B cell (primary cell): ENCODE data around the gene MTX1. TPM values are rescaled to one million over a fixed set of nuclear protein-coding genes. Genes with fewer than 3 reads are reported as not detected.

Experiments used
- ATAC-seq: fragments of 200-7000 bp; cut with Tn5 transposase; one replicate; pipeline ENCODE4 v1.10.0; 2021; ENCODE audit warnings: low read depth, mild to moderate bottlenecking, moderate number of reproducible peaks, moderate library complexity
- CTCF ChIA-PET: fragments of 350-600 bp; sonication (Branson Sonifier 250); formaldehyde crosslinking; loops from one replicate; lab custom pipeline; 2021; ENCODE audit warnings: antibody characterized with exemption, inconsistent platforms; lab: Charles Lee
- POLR2A ChIA-PET: fragments of 350-600 bp; sonication (Branson Sonifier 250); formaldehyde crosslinking; loops from one replicate; lab custom pipeline; 2021; ENCODE audit warnings: antibody characterized with exemption; lab: Charles Lee
- DNase-seq: peaks from one replicate; pipeline ENCODE4 v3.0.0; 2013
- H2AFZ ChIP-seq: 2 replicates; pipeline ENCODE4 v1.6.1; 2012; ENCODE audit warnings: mild to moderate bottlenecking, low read depth, low read length; ENCODE audit not compliant: insufficient read depth, poor library complexity, severe bottlenecking
- H3K27ac ChIP-seq, 2 donors: 1 replicate in 1 of 2; 2 replicates in 1 of 2; pipeline ENCODE4 v1.5.1; 2012 to 2013; ENCODE audit warnings: low read length in 2 of 2, mild to moderate bottlenecking in 2 of 2, moderate library complexity in 1 of 2
- H3K27me3 ChIP-seq, 4 experiments: fragments of 200-600 bp in 1 of 4; sonication (generic) in 1 of 4; replicated peaks in 1 of 4; 1 replicate in 2 of 4; 2 replicates in 2 of 4; pipeline versions ENCODE4 v1.6.1 to v1.7.0; 2013 to 2016; ENCODE audit warnings: low read length in 3 of 4, mild to moderate bottlenecking in 2 of 4, mixed read lengths in 1 of 4, moderate library complexity in 1 of 4; ENCODE audit not compliant: insufficient read depth in 4 of 4, control insufficient read depth in 3 of 4; ENCODE audit errors: control extremely low read depth in 1 of 4
- H3K36me3 ChIP-seq, 2 experiments: replicated peaks in 1 of 2; 1 replicate in 1 of 2; 2 replicates in 1 of 2; pipeline versions ENCODE4 v1.6.1 to v1.7.1; 2013; ENCODE audit warnings: low read length in 1 of 2; ENCODE audit not compliant: insufficient read depth in 2 of 2, control insufficient read depth in 1 of 2; ENCODE audit errors: control extremely low read depth in 1 of 2, extremely low read depth in 1 of 2
- H3K4me1 ChIP-seq, 2 donors: fragments of 200-600 bp in 1 of 2; sonication (generic) in 1 of 2; 1 replicate in 1 of 2; 2 replicates in 1 of 2; pipeline versions ENCODE4 v1.5.1 to v1.6.1; 2013 to 2017; ENCODE audit warnings: low read length in 2 of 2; ENCODE audit not compliant: control insufficient read depth in 2 of 2, insufficient read depth in 2 of 2
- H3K4me2 ChIP-seq: replicated peaks from 2 replicates; pipeline ENCODE3; 2012; ENCODE audit warnings: mild to moderate bottlenecking, low read depth, low read length; ENCODE audit not compliant: poor library complexity, severe bottlenecking
- H3K4me3 ChIP-seq, 5 experiments: fragments of 200-600 bp in 1 of 5; sonication (generic) in 1 of 5; 1 replicate in 3 of 5; 2 replicates in 2 of 5; pipeline versions ENCODE4 v1.5.1 to v1.7.0; 2011 to 2016; ENCODE audit warnings: low read length in 4 of 5, mild to moderate bottlenecking in 4 of 5, low read depth in 2 of 5, control low read depth in 1 of 5, moderate library complexity in 1 of 5; ENCODE audit not compliant: insufficient read depth in 1 of 5; ENCODE audit errors: control extremely low read depth in 1 of 5, extremely low read depth in 1 of 5
- H3K79me2 ChIP-seq: fragments of 200-600 bp; sonication (generic); one replicate; pipeline ENCODE4 v1.6.0; 2016; ENCODE audit warnings: low read length; ENCODE audit not compliant: control insufficient read depth, insufficient read depth
- H3K9ac ChIP-seq: fragments of 200-600 bp; sonication (generic); 2 replicates; pipeline ENCODE4 v1.6.1; 2017; ENCODE audit warnings: mild to moderate bottlenecking, low read length, moderate library complexity
- H3K9me3 ChIP-seq, 3 donors: one replicate each; pipeline versions ENCODE4 v1.6.1 to v1.7.1; 2013; ENCODE audit warnings: low read length in 2 of 3; ENCODE audit not compliant: control insufficient read depth in 2 of 3, insufficient read depth in 1 of 3; ENCODE audit errors: control extremely low read depth in 1 of 3
- H4K20me1 ChIP-seq: 2 replicates; pipeline ENCODE4 v1.6.0; 2012; ENCODE audit warnings: mild to moderate bottlenecking, low read length; ENCODE audit not compliant: insufficient read depth, control insufficient read depth, poor library complexity, severe bottlenecking
- H3K27ac Mint-ChIP-seq: one replicate; pipeline ENCODE4 v1.8.0; 2021; ENCODE audit warnings: mixed read lengths
- H3K27me3 Mint-ChIP-seq: one replicate; pipeline ENCODE4 v1.8.0; 2021; ENCODE audit warnings: mixed read lengths
- H3K4me1 Mint-ChIP-seq: one replicate; pipeline ENCODE4 v1.8.0; 2021; ENCODE audit warnings: mixed read lengths
- H3K4me3 Mint-ChIP-seq: one replicate; pipeline ENCODE4 v1.8.0; 2021; ENCODE audit warnings: mixed read lengths
- H3K9me3 Mint-ChIP-seq: one replicate; pipeline ENCODE4 v1.8.0; 2022; ENCODE audit warnings: mixed read lengths; ENCODE audit not compliant: insufficient read depth
- CTCF ChIP-seq: fragments of 200-600 bp; IDR thresholded peaks from one replicate; pipeline ENCODE4 v1.8.0; 2022; ENCODE audit warnings: antibody characterized with exemption, mild to moderate bottlenecking
- EZH2 ChIP-seq: IDR thresholded peaks from 2 replicates; pipeline ENCODE4 v1.6.1; 2012; ENCODE audit warnings: borderline replicate concordance, low read depth, mild to moderate bottlenecking, moderate library complexity, low read length; ENCODE audit not compliant: insufficient read depth, poor library complexity, severe bottlenecking
- WGBS: methylation state at CpG from one replicate; pipeline ENCODE4 v1.1.5; 2013; ENCODE audit warnings: missing lambda C conversion rate; ENCODE audit not compliant: insufficient coverage; 5-methylcytosine and 5-hydroxymethylcytosine counted together
- intact Hi-C: fragments of 100-400 bp; cut with micrococcal nuclease; formaldehyde crosslinking; loops from one replicate; pipeline ENCODE4 v1.10.0; 2022
- polyA plus RNA-seq: library from polyadenylated mRNA; depleted of rRNA; stranded (reverse); fragments of >200 nt; gene quantifications from 2 replicates; pipeline ENCODE4 v1.2.3, GENCODE V29; 2012
- total RNA-seq, 2 donors: library from RNA; stranded (reverse); fragments of 120-200 nt in 1 of 2; gene quantifications; 1 replicate in 1 of 2; 2 replicates in 1 of 2; pipeline versions ENCODE4 v1.2.3 to v1.2.4, GENCODE V29; 2013 to 2022

Gene MTX1
- total and polyA plus RNA-seq, 2 donors (not counting 1 experiment from before 2014, with no cell fraction given) = 19.0 to 40.4 TPM

DNA sequence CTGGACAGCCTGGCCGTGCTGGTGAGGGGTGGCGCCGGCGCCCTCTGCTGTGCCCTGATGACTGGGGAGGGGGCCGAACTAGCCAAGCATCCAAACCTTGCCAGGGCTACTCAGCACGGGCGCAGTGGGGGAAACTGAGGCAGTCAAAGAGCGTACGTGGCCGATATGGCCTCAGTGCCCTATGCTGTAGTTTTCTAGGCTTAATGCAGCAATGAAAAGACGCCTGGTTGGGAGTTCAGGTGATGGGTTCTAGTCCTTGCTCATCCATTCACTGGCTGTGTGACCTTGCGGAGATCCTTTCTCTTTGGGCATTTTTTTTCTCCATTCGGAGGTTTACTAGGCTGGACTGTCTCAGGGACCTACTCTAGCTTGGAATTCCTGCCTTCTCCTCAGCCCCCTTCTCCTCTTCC is 822 bp downstream of the MTX1 start:
- TF ChIP-seq CTCF = no peak
- TF ChIP-seq EZH2 = no peak
- WGBS = 4% methylated on average over 13 of the region's 13 CpGs
- no peak for DNase-seq
- Histone ChIP-seq H3K4me1 (peaks cover 21 to 26% of the 10 kb centered on the region in 2 donors), H3K79me2 (no peaks in the 10 kb centered on the region), H3K27ac (peak overlapping the region; percentile 95 to 100), H3K27me3 (no peaks in the 10 kb centered on the region), H3K9me3 (no peaks in the 10 kb centered on the region), H3K4me2 (peak overlapping the region; percentile 95), H3K36me3 (peaks cover 0 to 3% of the 10 kb centered on the region in 2 experiments), H2AFZ (peak overlapping the region; percentile 80), H3K4me3 (peak overlapping the region; percentile 67 to 94 (median 84)), H3K9ac (peak overlapping the region; percentile 99), H4K20me1 (no peaks in the 10 kb centered on the region)
- ChIA-PET POLR2A (interaction anchor here (0.6 to 3.7 kb wide), 5 partner anchors 12 to 293 kb away, joined by 3 to 47 read pairs (median 3); partner anchors contain the start of gene RUSC1), CTCF (interaction anchor here (0.6 to 8.7 kb wide), 8 partner anchors 10 to 119 kb away, joined by 3 to 189 read pairs (median 5); partner anchors contain the start of genes KRTCAP2 and TRIM46)
- Mint-ChIP-seq H3K4me3 (peak overlapping the region; percentile 81), H3K27me3 (no peaks in the 10 kb centered on the region), H3K9me3 (no peaks in the 10 kb centered on the region), H3K27ac (peak overlapping the region; percentile 88), H3K4me1 (peaks cover 22% of the 10 kb centered on the region)
- ATAC-seq = no peak
- intact Hi-C loops = loop anchor here (2.0 to 5.0 kb wide), 2 partner anchors 17 to 383 kb away; no protein-coding TSS in a partner anchor

- ATAC-seq (no peak), DNase-seq (no peak)
- H3K36me3 ChIP-seq = peaks cover 0 to 3% of the 10 kb centered on the region in 2 experiments
- no peak overlapping the region for H3K27ac ChIP-seq
- no peaks in the 10 kb centered on the region for H4K20me1 ChIP-seq
- peaks cover 21 to 26% of the 10 kb centered on the region in 2 donors for H3K4me1 ChIP-seq
- no peak overlapping the region for H2AFZ ChIP-seq
- no peaks in the 10 kb centered on the region for H3K9me3 ChIP-seq
- Mint-ChIP-seq H3K4me1 (peaks cover 22% of the 10 kb centered on the region), H3K27me3 (no peaks in the 10 kb centered on the region), H3K9me3 (no peaks in the 10 kb centered on the region), H3K4me3 (peak overlapping the region; percentile 48), H3K27ac (peak overlapping the region; percentile 32)
- H3K4me3 ChIP-seq = peak overlapping the region in 1 of 5 experiments; percentile 61
- no peak for TF ChIP-seq CTCF
- no peak for TF ChIP-seq EZH2
- no peak overlapping the region for H3K9ac ChIP-seq
- H3K4me2 ChIP-seq = no peak overlapping the region
- 100% methylated on average over 2 of the region's 4 CpGs for WGBS
- no peaks in the 10 kb centered on the region for H3K27me3 ChIP-seq
- intact Hi-C loops = no loop called here
- CTCF ChIA-PET = interaction anchor here (0.5 to 8.7 kb wide), 5 partner anchors 9 to 349 kb away, joined by 4 to 189 read pairs (median 5); no protein-coding TSS in a partner anchor
- no peaks in the 10 kb centered on the region for H3K79me2 ChIP-seq
- POLR2A ChIA-PET = no interaction called here
Measured at GRCh38 chr1:155210314-155211104, 2.0 kb downstream of the MTX1 start.
